ENCODE results near the gene USP49. TPM values are rescaled to one million over a fixed set of nuclear protein-coding genes. Genes with fewer than 3 reads are reported as not detected.

USP49 gene
- total and polyA plus RNA-seq, 2 of the 13 experiments (the other 11 are each of a cell fraction or from before 2014, with no cell fraction given): 2.9 to 4.3 TPM

- TF ChIP-seq PBX2 (CRISPR knock-in tag; IDR thresholded peaks at IDR 0.05): no peak
- TF ChIP-seq BCL3 (CRISPR knock-in tag; IDR thresholded peaks at IDR 0.05): no peak; the same call in 1 of the 2 replicates
- TF ChIP-seq MYNN (CRISPR knock-in tag; IDR thresholded peaks at IDR 0.05; ENCODE audit: low read depth): no peak
- TF ChIP-seq ZNF263 (CRISPR knock-in tag; IDR thresholded peaks at IDR 0.05): no peak
- TF ChIP-seq CEBPZ (IDR thresholded peaks at IDR 0.05; ENCODE audit: low read length): no peak
- peak; percentile 45; the same call in 1 of the 2 replicates for TF ChIP-seq ZNF253 (CRISPR knock-in tag; IDR thresholded peaks at IDR 0.05; ENCODE audit: borderline replicate concordance)
- no peak for TF ChIP-seq ZNF720 (CRISPR knock-in tag; IDR thresholded peaks at IDR 0.05)
- no peak for TF ChIP-seq ZNF776 (CRISPR knock-in tag; IDR thresholded peaks at IDR 0.05)
- no peak for TF ChIP-seq ELK4 (CRISPR knock-in tag; IDR thresholded peaks at IDR 0.05; ENCODE audit: borderline replicate concordance)
- TF ChIP-seq POLR2G (IDR thresholded peaks at IDR 0.05; ENCODE audit: low read depth, low read length): no peak
- TF ChIP-seq KAT2B (IDR thresholded peaks at IDR 0.05; ENCODE audit: borderline replicate concordance, low read depth, low read length): no peak
- no peak for TF ChIP-seq ZBTB37 (CRISPR knock-in tag; IDR thresholded peaks at IDR 0.05)
- TF ChIP-seq SMYD3 (CRISPR knock-in tag; IDR thresholded peaks at IDR 0.05): 0 out of 2 replicates have a peak, but pooled peaks have one; percentile 45
- no peak for TF ChIP-seq ZSCAN31 (CRISPR knock-in tag; IDR thresholded peaks at IDR 0.05; ENCODE audit: low read depth)
- TF ChIP-seq ATF4 (CRISPR knock-in tag; IDR thresholded peaks at IDR 0.05): 0 out of 4 replicates have a peak, but pooled peaks of 1 of the 2 experiments have one; percentile 29
- TF ChIP-seq HNF4A (CRISPR knock-in tag; IDR thresholded peaks at IDR 0.05): peak; percentile 87
- TF ChIP-seq ZBTB21 (CRISPR knock-in tag; IDR thresholded peaks at IDR 0.05): no peak
- TF ChIP-seq TCF12 (IDR thresholded peaks at IDR 0.05): no peak
- no peak for TF ChIP-seq TCF12 (CRISPR knock-in tag; IDR thresholded peaks at IDR 0.05)
- peak; percentile 70 for TF ChIP-seq ZNF331 (CRISPR knock-in tag; IDR thresholded peaks at IDR 0.05)
Observed at GRCh38 chr6:41741625-41742490, 153.3 kb downstream of the USP49 start (continued).
